Mucosa of descending colon (tissue), 3 donors: ENCODE results near the gene RAB7A. TPM values are rescaled to one million over a fixed set of nuclear protein-coding genes. Genes with fewer than 3 reads are reported as not detected.
A peak's percentile ranks its signal among the peaks of the same experiment; 100 is the strongest.

Source experiments
- ATAC-seq: fragments of 200-7000 bp; cut with Tn5 transposase; one replicate; pipeline ENCODE4 v1.9.1; 2020; ENCODE audit warnings: mild to moderate bottlenecking, moderate library complexity
- DNase-seq, 3 donors: peaks; one replicate each; pipeline ENCODE4 v3.0.0-alpha.2; 2020
- H3K36me3 ChIP-seq: fragments of 200-600 bp; one replicate; pipeline ENCODE4 v1.8.0; 2021; ENCODE audit warnings: low read depth, mild to moderate bottlenecking
- H3K4me1 ChIP-seq: fragments of 200-600 bp; one replicate; pipeline ENCODE4 v1.8.0; 2021; ENCODE audit warnings: low read depth, mild to moderate bottlenecking
- H3K4me3 ChIP-seq: fragments of 200-600 bp; one replicate; pipeline ENCODE4 v1.8.0; 2021; ENCODE audit warnings: mild to moderate bottlenecking
- H3K9me3 ChIP-seq: fragments of 200-600 bp; one replicate; pipeline ENCODE4 v1.8.0; 2021; ENCODE audit warnings: mild to moderate bottlenecking
- intact Hi-C, 2 donors: fragments of 100-400 bp; cut with DNase I in 1 of 2; cut with micrococcal nuclease in 1 of 2; formaldehyde crosslinking; loops; one replicate each; pipeline versions ENCODE4 v1.11.0 to v1.11.1; 2022; cut with DNase I, micrococcal nuclease
- total RNA-seq, 3 donors: library from RNA; stranded (reverse); fragmentation: NEBNext Ultra II Directional in 2 of 3; extraction: Animal tissue kit (Norgen Biotek cat#: 25700) in 2 of 3; gene quantifications; one replicate each; pipeline versions ENCODE4 v1.2.1 to v1.2.4, GENCODE V29; 2021 to 2023
- TF ChIP-seq, protein P1 (sequence below): fragments of 200-600 bp; IDR thresholded peaks from one replicate; pipeline ENCODE4 v1.8.0; 2022; ENCODE audit warnings: antibody characterized with exemption, mild to moderate bottlenecking
- donor health status: DM: no; HTN: no; CAD: no; lungs with moderate emphysema.
- donor health status: DM: no; HTN: no; CAD: no.
- donor health status: DM: no; HTN: yes; CAD: no.

The RAB7A gene
- total RNA-seq, 3 donors from 2014 or later: 237 to 302 (median 265) TPM

GRCh38 chr3:128818186-128818787 lies 92.3 kb downstream of the RAB7A start:
- Histone ChIP-seq H3K4me3 (no peak overlapping the region), H3K36me3 (no peaks in the 10 kb centered on the region), H3K9me3 (no peaks in the 10 kb centered on the region), H3K4me1 (no peaks in the 10 kb centered on the region)
- ATAC-seq (no peak), DNase-seq (no peak)
- TF ChIP-seq, protein P1, sequence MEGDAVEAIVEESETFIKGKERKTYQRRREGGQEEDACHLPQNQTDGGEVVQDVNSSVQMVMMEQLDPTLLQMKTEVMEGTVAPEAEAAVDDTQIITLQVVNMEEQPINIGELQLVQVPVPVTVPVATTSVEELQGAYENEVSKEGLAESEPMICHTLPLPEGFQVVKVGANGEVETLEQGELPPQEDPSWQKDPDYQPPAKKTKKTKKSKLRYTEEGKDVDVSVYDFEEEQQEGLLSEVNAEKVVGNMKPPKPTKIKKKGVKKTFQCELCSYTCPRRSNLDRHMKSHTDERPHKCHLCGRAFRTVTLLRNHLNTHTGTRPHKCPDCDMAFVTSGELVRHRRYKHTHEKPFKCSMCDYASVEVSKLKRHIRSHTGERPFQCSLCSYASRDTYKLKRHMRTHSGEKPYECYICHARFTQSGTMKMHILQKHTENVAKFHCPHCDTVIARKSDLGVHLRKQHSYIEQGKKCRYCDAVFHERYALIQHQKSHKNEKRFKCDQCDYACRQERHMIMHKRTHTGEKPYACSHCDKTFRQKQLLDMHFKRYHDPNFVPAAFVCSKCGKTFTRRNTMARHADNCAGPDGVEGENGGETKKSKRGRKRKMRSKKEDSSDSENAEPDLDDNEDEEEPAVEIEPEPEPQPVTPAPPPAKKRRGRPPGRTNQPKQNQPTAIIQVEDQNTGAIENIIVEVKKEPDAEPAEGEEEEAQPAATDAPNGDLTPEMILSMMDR: no peak
- intact Hi-C loops: no loop called here

DNA sequence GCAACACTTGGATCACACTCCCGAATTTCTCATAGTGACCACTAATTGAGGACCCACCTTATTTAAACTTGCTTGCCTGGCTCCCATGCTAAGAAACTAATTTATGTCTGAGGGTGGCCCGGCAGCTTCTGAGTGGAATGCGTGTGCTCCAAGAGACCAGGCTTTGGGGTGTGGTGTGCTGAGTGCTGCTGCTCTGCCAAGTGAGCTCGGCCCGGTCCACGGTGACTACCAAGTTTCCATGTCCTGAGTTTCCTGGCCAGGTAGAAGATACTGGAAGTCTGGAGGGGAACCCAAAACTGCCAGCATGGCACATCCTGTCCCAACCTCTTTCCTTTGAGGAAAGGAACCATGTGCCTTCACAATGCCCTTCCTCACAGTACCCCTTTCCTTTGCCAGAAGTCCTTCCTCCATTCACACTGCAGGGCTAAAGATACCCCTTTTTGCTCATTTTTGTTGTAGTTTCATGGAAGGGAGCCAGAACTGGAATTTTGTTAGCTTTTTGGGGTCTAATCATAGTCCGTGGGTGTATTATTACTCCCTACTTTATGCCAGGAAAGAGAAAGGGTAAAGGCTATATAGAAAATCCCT lies 94.4 kb downstream of the RAB7A start:
- TF ChIP-seq, protein P1: no peak
- no peak for ATAC-seq
- no peaks in the 10 kb centered on the region for H3K4me1 ChIP-seq
- no peaks in the 10 kb centered on the region for H3K9me3 ChIP-seq
- intact Hi-C loops: no loop called here
- no peak overlapping the region for H3K4me3 ChIP-seq
- no peaks in the 10 kb centered on the region for H3K36me3 ChIP-seq
- no peak for DNase-seq

- intact Hi-C loops: no loop called here
- DNase-seq (no peak), ATAC-seq (no peak)
- no peak overlapping the region for H3K4me3 ChIP-seq
- H3K36me3 ChIP-seq: no peaks in the 10 kb centered on the region
- H3K9me3 ChIP-seq: no peaks in the 10 kb centered on the region
- TF ChIP-seq, protein P1: no peak
- no peaks in the 10 kb centered on the region for H3K4me1 ChIP-seq
These were observed 97.0 kb downstream of the RAB7A start for GRCh38 chr3:128823008-128823407.

DNA sequence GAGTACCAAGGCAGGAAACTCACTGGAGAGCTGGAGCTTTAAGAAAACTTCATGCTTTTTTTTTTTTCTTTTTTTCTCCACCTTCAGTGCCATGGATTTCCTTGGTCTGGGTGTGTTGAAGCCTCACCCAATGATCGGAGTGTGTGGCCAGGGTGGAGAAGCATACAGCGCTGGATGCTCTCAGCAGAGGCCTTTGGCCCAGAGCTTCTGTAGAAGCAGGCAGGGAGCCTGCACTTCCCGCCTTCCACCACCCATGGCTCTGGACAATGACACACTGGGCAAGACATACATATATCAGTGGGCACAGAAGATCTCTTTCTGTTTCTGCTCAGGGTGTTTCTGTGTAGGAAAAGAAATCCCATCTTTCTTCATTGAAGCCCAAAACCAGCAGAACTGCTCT lies 97.6 kb downstream of the RAB7A start:
- Histone ChIP-seq H3K9me3 (no peaks in the 10 kb centered on the region), H3K4me1 (no peaks in the 10 kb centered on the region), H3K4me3 (no peak overlapping the region), H3K36me3 (no peaks in the 10 kb centered on the region)
- ATAC-seq (peak; percentile 68), DNase-seq (no peak)
- TF ChIP-seq, protein P1: no peak
- intact Hi-C loops: no loop called here

DNA sequence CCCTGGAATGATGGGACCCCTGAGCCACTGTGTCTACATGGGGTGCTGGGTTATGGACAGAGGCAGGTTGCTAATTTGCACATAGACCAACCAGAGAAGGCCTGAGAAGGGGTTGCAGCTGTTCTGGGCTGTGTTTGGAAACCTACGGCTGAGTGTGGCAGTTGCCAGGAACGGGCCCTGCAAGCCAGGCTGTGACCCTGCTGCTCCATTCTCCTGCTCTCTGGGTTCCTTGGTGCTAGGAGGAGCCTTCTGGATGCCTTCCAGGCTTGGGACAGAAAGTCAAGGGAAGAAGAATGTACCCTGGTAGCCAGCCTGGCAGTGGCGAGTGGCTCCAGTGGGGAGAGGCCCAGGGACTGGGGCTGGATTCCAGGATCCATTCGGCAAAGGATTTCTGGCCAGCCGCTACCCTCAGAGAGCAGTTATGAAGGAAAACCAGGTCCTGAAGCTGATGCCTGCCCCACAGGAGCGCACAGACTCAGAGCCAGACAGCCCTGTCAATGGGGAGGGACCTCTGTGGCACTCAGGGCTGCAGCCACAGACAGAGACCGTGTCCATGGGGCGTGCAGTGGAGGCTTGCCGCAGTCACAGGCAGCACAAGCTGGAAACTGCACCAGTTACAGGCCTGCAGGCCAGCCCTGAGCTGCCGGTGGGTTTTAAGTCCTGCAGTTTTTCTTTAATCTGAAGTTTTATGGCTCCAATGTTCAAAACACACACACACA lies 98.3 kb downstream of the RAB7A start:
- no peak for DNase-seq
- TF ChIP-seq, protein P1: no peak
- Histone ChIP-seq H3K36me3 (no peaks in the 10 kb centered on the region), H3K4me3 (no peak overlapping the region), H3K4me1 (no peaks in the 10 kb centered on the region), H3K9me3 (no peaks in the 10 kb centered on the region)
- peak; percentile 28 for ATAC-seq
- intact Hi-C loops: no loop called here
